ENCODE results near the gene SLC1A2.

Gene SLC1A2

GRCh38 chr11:35303596-35304385 lies 115.6 kb downstream of the SLC1A2 start:
- DNase-seq (ENCODE audit: low read depth in 2 of 2) = no peak

GRCh38 chr11:35302398-35302797 lies 117.0 kb downstream of the SLC1A2 start:
- DNase-seq (ENCODE audit: low read depth in 2 of 2) = no peak

GRCh38 chr11:35298369-35298768 lies 121.0 kb downstream of the SLC1A2 start:
- DNase-seq (ENCODE audit: low read depth in 2 of 2) = no peak

- DNase-seq (ENCODE audit: low read depth in 2 of 2) = no peak
Observed at GRCh38 chr11:35295751-35296150, 123.6 kb downstream of the SLC1A2 start.

GRCh38 chr11:35293699-35294098 lies 125.7 kb downstream of the SLC1A2 start:
- no peak for DNase-seq (ENCODE audit: low read depth in 2 of 2)

GRCh38 chr11:35293035-35293434 lies 126.3 kb downstream of the SLC1A2 start:
- no peak for DNase-seq (ENCODE audit: low read depth in 2 of 2)

GRCh38 chr11:35292279-35292678 lies 127.1 kb downstream of the SLC1A2 start:
- DNase-seq (ENCODE audit: low read depth in 2 of 2) = no peak

- DNase-seq (ENCODE audit: low read depth in 2 of 2) = no peak
Observed at GRCh38 chr11:35290876-35291275, 128.5 kb downstream of the SLC1A2 start.

GRCh38 chr11:35289821-35290220 lies 129.5 kb downstream of the SLC1A2 start:
- no peak for DNase-seq (ENCODE audit: low read depth in 2 of 2)

GRCh38 chr11:35288817-35289541 lies 130.4 kb downstream of the SLC1A2 start:
- DNase-seq (ENCODE audit: low read depth in 2 of 2) = no peak

GRCh38 chr11:35288309-35288708 lies 131.0 kb downstream of the SLC1A2 start:
- no peak for DNase-seq (ENCODE audit: low read depth in 2 of 2)

GRCh38 chr11:35287344-35287890 lies 131.9 kb downstream of the SLC1A2 start:
- no peak for DNase-seq (ENCODE audit: low read depth in 2 of 2)

GRCh38 chr11:35286126-35286525 lies 133.2 kb downstream of the SLC1A2 start:
- DNase-seq (ENCODE audit: low read depth in 2 of 2) = no peak

GRCh38 chr11:35285471-35285870 lies 133.9 kb downstream of the SLC1A2 start:
- no peak for DNase-seq (ENCODE audit: low read depth in 2 of 2)

GRCh38 chr11:35282221-35282882 lies 137.0 kb downstream of the SLC1A2 start:
- DNase-seq (ENCODE audit: low read depth in 2 of 2) = no peak

- DNase-seq (ENCODE audit: low read depth in 2 of 2) = no peak
Observed at GRCh38 chr11:35281169-35281688, 138.1 kb downstream of the SLC1A2 start.

GRCh38 chr11:35280727-35281126 lies 138.6 kb downstream of the SLC1A2 start:
- no peak for DNase-seq (ENCODE audit: low read depth in 2 of 2)

GRCh38 chr11:35277827-35278226 lies 141.5 kb downstream of the SLC1A2 start:
- DNase-seq (ENCODE audit: low read depth in 2 of 2) = no peak

GRCh38 chr11:35276396-35277145 lies 142.8 kb downstream of the SLC1A2 start:
- no peak for DNase-seq (ENCODE audit: low read depth in 2 of 2)

- no peak for DNase-seq (ENCODE audit: low read depth in 2 of 2)
Observed at GRCh38 chr11:35275786-35276170, 143.6 kb downstream of the SLC1A2 start.
